IPS-18a (cell line): ENCODE measurements around the gene SSTR5.

Experiments used
- H3K27ac ChIP-seq: one replicate; pipeline ENCODE4 v1.5.1; 2013; ENCODE audit warnings: low read length
- H3K27me3 ChIP-seq: one replicate; pipeline ENCODE4 v1.6.1; 2013; ENCODE audit warnings: mild to moderate bottlenecking, low read length; ENCODE audit not compliant: control insufficient read depth, insufficient read depth
- H3K36me3 ChIP-seq: one replicate; pipeline ENCODE4 v1.6.1; 2013; ENCODE audit warnings: low read depth, low read length; ENCODE audit not compliant: control insufficient read depth
- H3K4me1 ChIP-seq: one replicate; pipeline ENCODE4 v1.6.1; 2013; ENCODE audit warnings: low read depth, low read length; ENCODE audit not compliant: control insufficient read depth
- H3K4me3 ChIP-seq: one replicate; pipeline ENCODE4 v1.5.1; 2013; ENCODE audit warnings: low read length
- H3K9ac ChIP-seq: one replicate; pipeline ENCODE4 v1.6.1; 2013; ENCODE audit warnings: mild to moderate bottlenecking, low read length, moderate library complexity
- H3K9me3 ChIP-seq: one replicate; pipeline ENCODE4 v1.6.1; 2013; ENCODE audit warnings: low read depth, low read length; ENCODE audit not compliant: control insufficient read depth

The SSTR5 gene

DNA sequence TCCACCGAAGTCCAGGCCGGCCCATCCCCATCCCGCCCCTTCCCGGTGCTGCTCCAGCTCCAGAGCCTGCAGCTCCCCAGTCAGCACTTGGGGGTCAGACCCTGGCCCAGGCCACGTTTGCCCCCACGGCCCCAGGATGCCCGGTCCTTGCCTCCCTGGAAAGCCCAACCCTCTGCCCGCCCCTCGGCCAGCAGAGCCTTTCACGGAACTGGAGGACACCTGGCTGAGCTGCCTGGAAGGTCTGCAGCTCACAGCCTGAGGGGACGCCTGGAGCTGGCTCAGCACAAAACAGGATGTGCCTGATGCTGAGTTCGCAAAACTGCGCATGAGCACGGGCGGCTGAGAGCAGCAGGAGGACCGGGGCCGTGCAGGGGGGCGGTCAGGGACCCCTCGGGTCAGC, 29.7 kb upstream of the SSTR5 start:
- Histone ChIP-seq H3K27ac (no peak overlapping the region), H3K9ac (no peak overlapping the region), H3K4me1 (no peaks in the 10 kb centered on the region), H3K9me3 (no peaks in the 10 kb centered on the region), H3K36me3 (no peaks in the 10 kb centered on the region), H3K27me3 (no peaks in the 10 kb centered on the region), H3K4me3 (no peak overlapping the region)

GRCh38 chr16:1043881-1044451, 28.6 kb upstream of the SSTR5 start:
- Histone ChIP-seq H3K4me3 (no peak overlapping the region), H3K9me3 (no peaks in the 10 kb centered on the region), H3K4me1 (no peaks in the 10 kb centered on the region), H3K36me3 (no peaks in the 10 kb centered on the region), H3K27me3 (no peaks in the 10 kb centered on the region), H3K27ac (no peak overlapping the region), H3K9ac (no peak overlapping the region)

DNA sequence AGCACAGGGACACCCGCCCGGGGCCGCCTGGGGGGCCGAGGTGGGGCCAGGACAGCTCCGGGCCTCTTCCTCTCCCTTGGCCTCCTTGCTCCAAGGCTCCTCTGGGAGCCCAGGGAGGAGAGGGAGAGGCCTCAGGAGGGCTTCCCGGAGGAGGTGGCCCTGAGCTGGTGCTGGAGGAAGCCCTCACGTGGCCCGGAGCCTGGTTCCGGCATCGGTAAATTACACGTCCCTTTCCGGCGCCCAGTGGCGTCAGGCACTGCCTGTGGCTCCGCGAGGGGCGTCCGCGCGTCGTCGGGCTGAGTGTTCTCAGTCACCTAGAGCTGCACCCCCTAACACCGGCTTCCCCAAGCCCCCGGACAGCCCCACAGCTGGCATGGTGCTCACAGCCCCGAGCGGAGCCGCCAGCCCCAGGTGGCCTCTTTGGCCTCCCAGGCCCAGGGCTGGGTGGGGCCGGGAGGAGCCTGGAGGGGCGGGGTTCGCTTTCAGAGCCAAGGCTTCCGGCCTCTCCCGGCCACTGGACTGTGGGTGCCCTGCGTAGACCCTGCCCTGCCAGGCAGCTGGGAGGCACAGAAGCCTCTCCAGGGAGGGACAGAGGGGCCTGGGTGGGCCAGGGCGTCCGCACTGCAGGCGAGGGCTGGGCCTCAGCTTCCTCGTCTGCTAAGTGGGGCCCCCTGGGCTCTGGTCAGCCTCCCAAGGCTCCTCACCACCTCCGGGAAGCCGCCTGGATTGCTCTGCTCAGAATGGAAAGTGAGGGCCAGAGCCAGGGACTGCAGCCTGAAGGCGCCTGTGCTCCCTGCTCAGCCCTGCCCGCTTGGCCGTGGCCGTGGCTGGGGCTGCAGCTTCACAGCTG, 27.9 kb upstream of the SSTR5 start:
- Histone ChIP-seq H3K27ac (no peak overlapping the region), H3K27me3 (no peaks in the 10 kb centered on the region), H3K9ac (no peak overlapping the region), H3K9me3 (no peaks in the 10 kb centered on the region), H3K4me1 (no peaks in the 10 kb centered on the region), H3K36me3 (no peaks in the 10 kb centered on the region), H3K4me3 (no peak overlapping the region)

GRCh38 chr16:1045310-1045992, 27.1 kb upstream of the SSTR5 start:
- H3K27me3 ChIP-seq: no peaks in the 10 kb centered on the region
- H3K9me3 ChIP-seq: no peaks in the 10 kb centered on the region
- no peaks in the 10 kb centered on the region for H3K36me3 ChIP-seq
- no peak overlapping the region for H3K27ac ChIP-seq
- no peaks in the 10 kb centered on the region for H3K4me1 ChIP-seq
- H3K9ac ChIP-seq: no peak overlapping the region
- no peak overlapping the region for H3K4me3 ChIP-seq

DNA sequence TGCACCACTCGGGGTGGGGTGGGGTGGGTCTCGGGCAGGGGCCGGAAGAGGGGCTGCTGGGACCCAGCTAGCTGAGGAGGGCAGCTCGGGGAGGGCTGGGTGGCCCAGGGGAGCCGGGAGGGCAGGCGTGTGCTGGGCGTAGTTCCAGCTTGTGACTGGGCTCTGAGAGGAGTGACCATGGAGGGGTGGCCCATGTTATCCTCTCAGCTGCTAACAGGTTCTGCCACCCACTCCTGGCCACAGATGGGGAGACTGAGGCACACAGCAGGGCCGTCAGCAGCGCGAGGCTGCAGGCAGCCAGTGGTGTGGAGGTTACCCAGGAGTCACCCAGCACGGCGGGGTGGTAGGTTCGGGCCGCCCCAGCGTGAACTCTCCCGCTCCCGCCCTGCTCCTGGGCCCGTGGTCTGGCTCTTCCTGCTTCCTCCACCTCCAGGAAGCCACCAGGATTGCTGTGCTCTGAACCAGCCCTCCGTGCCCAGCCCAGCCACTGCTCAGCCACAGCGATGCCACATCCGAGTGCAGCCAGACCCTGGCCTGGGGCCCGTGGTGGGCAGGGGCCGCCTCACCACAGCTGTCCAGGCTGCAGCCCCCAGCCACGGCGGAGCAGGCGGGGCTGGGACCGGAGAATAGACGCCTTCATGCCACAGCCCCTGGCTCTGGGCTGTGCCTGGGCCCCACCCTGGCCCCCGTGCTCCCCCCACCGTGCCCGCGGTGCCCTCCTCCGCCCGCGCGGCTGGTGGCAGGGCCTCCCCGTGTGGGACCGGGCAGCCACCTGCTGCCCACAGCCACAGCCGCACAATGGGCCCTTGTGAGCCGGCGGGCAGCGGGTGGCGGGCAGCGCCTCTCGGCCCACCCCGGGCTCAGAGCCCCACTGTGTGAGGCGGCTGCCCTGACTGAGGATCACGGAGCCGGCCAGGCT, 26.3 kb upstream of the SSTR5 start:
- Histone ChIP-seq H3K4me1 (no peaks in the 10 kb centered on the region), H3K9me3 (no peaks in the 10 kb centered on the region), H3K27me3 (no peaks in the 10 kb centered on the region), H3K36me3 (no peaks in the 10 kb centered on the region), H3K27ac (no peak overlapping the region), H3K9ac (no peak overlapping the region), H3K4me3 (no peak overlapping the region)

- Histone ChIP-seq H3K27me3 (no peaks in the 10 kb centered on the region), H3K36me3 (no peaks in the 10 kb centered on the region), H3K4me1 (no peaks in the 10 kb centered on the region), H3K27ac (no peak overlapping the region), H3K9me3 (no peaks in the 10 kb centered on the region), H3K9ac (no peak overlapping the region), H3K4me3 (no peak overlapping the region)
These were observed 25.4 kb upstream of the SSTR5 start for GRCh38 chr16:1047123-1047522.

- H3K4me1 ChIP-seq: no peaks in the 10 kb centered on the region
- H3K9ac ChIP-seq: no peak overlapping the region
- H3K36me3 ChIP-seq: no peaks in the 10 kb centered on the region
- H3K27me3 ChIP-seq: no peaks in the 10 kb centered on the region
- H3K27ac ChIP-seq: no peak overlapping the region
- H3K4me3 ChIP-seq: no peak overlapping the region
- H3K9me3 ChIP-seq: no peaks in the 10 kb centered on the region
These were observed 24.7 kb upstream of the SSTR5 start for GRCh38 chr16:1047801-1048200.

GRCh38 chr16:1048442-1049112, 24.0 kb upstream of the SSTR5 start:
- H3K27ac ChIP-seq: no peak overlapping the region
- no peaks in the 10 kb centered on the region for H3K27me3 ChIP-seq
- no peak overlapping the region for H3K9ac ChIP-seq
- no peak overlapping the region for H3K4me3 ChIP-seq
- no peaks in the 10 kb centered on the region for H3K36me3 ChIP-seq
- no peaks in the 10 kb centered on the region for H3K4me1 ChIP-seq
- no peaks in the 10 kb centered on the region for H3K9me3 ChIP-seq

DNA sequence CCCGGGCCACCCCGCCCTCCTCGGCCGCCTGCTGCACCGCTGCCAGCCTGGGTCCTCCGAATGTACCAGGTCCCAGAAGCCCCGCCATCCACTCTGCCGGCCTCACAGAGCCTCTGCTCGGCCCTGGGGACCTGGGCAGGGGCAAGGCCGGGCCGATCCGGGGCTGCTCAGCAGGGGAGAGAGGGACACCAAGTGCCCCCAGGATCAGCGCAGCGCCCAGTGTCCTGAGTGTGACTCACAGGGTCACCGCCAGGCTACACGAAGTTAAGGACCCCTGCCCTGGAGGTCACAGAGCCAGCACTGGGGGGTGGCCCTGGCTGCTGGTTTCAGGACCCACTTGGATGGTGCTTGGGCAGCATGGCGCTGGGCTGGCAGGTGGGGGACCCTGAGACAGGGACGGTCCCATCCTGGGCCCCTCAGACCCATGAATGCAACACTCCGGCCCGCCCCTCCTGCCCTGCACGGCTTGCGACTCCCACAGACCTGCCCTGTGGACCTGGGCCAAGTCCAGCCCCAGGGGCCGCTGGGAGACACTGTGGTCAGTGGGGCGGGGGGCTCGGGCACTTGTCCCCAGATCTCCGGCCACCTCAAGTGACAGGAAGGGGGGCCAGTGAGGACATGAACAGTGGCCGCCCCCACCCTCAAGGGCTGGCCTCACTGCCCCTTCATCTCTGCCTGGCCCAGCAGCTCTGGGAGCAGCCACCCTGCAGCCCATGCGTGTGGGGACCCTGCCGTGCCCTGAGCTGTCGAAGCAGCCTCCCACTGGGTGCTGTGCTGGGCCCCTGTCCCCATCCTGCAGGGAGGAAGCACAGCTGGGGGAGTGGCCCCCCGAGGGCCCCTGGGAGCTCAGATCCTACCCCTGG, 23.2 kb upstream of the SSTR5 start:
- Histone ChIP-seq H3K4me3 (no peak overlapping the region), H3K27ac (no peak overlapping the region), H3K9ac (no peak overlapping the region), H3K4me1 (no peaks in the 10 kb centered on the region), H3K36me3 (no peaks in the 10 kb centered on the region), H3K9me3 (no peaks in the 10 kb centered on the region), H3K27me3 (no peaks in the 10 kb centered on the region)

DNA sequence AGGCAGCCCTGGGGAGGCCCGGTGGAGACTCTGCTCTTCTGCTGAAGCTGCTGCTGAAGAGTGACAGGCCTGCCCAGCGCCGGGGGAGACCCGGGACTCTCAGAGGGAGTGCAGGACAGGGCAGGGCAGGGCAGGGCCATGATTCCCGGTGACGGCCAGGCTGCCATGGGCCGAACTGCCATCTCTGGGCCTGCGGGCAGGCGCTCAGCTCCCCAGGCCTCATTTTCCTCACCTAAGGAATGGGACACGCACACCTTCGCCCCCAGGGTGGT, 22.6 kb upstream of the SSTR5 start:
- Histone ChIP-seq H3K9me3 (no peaks in the 10 kb centered on the region), H3K4me3 (no peak overlapping the region), H3K9ac (no peak overlapping the region), H3K27ac (no peak overlapping the region), H3K27me3 (no peaks in the 10 kb centered on the region), H3K4me1 (no peaks in the 10 kb centered on the region), H3K36me3 (no peaks in the 10 kb centered on the region)
